MCF 10A (cell line): Measurements from ENCODE around the gene MAGEA9B. TPM values are rescaled to one million over a fixed set of nuclear protein-coding genes. Genes with fewer than 3 reads are reported as not detected.
"Not testable (repeated sequence)": the region's sequence is repeated elsewhere in the genome, so short reads cannot be mapped to it uniquely, and the experiment has no call there.

Experiments used
- BruUV-seq: library from RNA; stranded (reverse); fragments of 400-500 nt; replicated peaks from 2 replicates; lab custom pipeline; 2021; lab: Mats Ljungman, UMichigan
- CTCF ChIA-PET: fragments of 300-600 bp; sonication (Branson Sonifier 250); formaldehyde crosslinking; extraction: SDS; loops from one replicate; lab custom pipeline; 2021; ENCODE audit warnings: antibody characterized with exemption, inconsistent platforms; lab: Yijun Ruan, JAX
- POLR2A ChIA-PET: fragments of 300-600, 350-650 bp; sonication (Branson Sonifier 250); formaldehyde crosslinking; extraction: SDS; loops from one replicate; lab custom pipeline; 2020; ENCODE audit warnings: antibody characterized with exemption, inconsistent platforms; lab: Yijun Ruan, JAX
- DNase-seq: peaks from one replicate; pipeline ENCODE4 v3.0.0-alpha.2; 2018; ENCODE audit not compliant: unreplicated experiment
- H3K27ac Mint-ChIP-seq: one replicate; pipeline ENCODE4 v1.8.0; 2022; ENCODE audit warnings: mild to moderate bottlenecking, low read depth, mixed read lengths; ENCODE audit not compliant: unreplicated experiment
- H3K27me3 Mint-ChIP-seq: one replicate; pipeline ENCODE4 v1.8.0; 2022; ENCODE audit warnings: mixed read lengths; ENCODE audit not compliant: insufficient read depth, unreplicated experiment
- H3K36me3 Mint-ChIP-seq: one replicate; pipeline ENCODE4 v1.8.0; 2022; ENCODE audit warnings: mild to moderate bottlenecking, moderate library complexity, mixed read lengths; ENCODE audit not compliant: insufficient read depth, unreplicated experiment
- H3K4me1 Mint-ChIP-seq: one replicate; pipeline ENCODE4 v1.8.0; 2022; ENCODE audit warnings: mixed read lengths; ENCODE audit not compliant: insufficient read depth, unreplicated experiment
- H3K4me3 Mint-ChIP-seq: one replicate; pipeline ENCODE4 v1.8.0; 2022; ENCODE audit warnings: mild to moderate bottlenecking, moderate library complexity, mixed read lengths; ENCODE audit not compliant: unreplicated experiment
- H3K9me3 Mint-ChIP-seq: one replicate; pipeline ENCODE4 v1.8.0; 2022; ENCODE audit warnings: mixed read lengths; ENCODE audit not compliant: unreplicated experiment
- intact Hi-C: fragments of 100-400 bp; cut with micrococcal nuclease; formaldehyde crosslinking; loops from 2 replicates; pipeline ENCODE4 v1.14.1; 2022
- total RNA-seq: library from RNA; stranded (reverse); gene quantifications from 2 replicates; pipeline ENCODE4 v1.2.3, GENCODE V29; 2022
- TF ChIP-seq, protein P1 (sequence below): fragments of 200-600 bp; IDR thresholded peaks from one replicate; pipeline ENCODE4 v1.8.0; 2022; ENCODE audit warnings: antibody characterized with exemption, mild to moderate bottlenecking; ENCODE audit not compliant: unreplicated experiment

The MAGEA9B gene
- total RNA-seq, 1 experiment from 2014 or later: not detected

- CTCF ChIA-PET: no interaction called here
- Mint-ChIP-seq H3K9me3 (no peaks in the 10 kb centered on the region), H3K4me3 (no peak overlapping the region), H3K27me3 (no peaks in the 10 kb centered on the region), H3K36me3 (no peaks in the 10 kb centered on the region), H3K4me1 (no peaks in the 10 kb centered on the region), H3K27ac (no peak overlapping the region)
- no TSS peak for BruUV-seq
- TF ChIP-seq, protein P1, sequence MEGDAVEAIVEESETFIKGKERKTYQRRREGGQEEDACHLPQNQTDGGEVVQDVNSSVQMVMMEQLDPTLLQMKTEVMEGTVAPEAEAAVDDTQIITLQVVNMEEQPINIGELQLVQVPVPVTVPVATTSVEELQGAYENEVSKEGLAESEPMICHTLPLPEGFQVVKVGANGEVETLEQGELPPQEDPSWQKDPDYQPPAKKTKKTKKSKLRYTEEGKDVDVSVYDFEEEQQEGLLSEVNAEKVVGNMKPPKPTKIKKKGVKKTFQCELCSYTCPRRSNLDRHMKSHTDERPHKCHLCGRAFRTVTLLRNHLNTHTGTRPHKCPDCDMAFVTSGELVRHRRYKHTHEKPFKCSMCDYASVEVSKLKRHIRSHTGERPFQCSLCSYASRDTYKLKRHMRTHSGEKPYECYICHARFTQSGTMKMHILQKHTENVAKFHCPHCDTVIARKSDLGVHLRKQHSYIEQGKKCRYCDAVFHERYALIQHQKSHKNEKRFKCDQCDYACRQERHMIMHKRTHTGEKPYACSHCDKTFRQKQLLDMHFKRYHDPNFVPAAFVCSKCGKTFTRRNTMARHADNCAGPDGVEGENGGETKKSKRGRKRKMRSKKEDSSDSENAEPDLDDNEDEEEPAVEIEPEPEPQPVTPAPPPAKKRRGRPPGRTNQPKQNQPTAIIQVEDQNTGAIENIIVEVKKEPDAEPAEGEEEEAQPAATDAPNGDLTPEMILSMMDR: no peak
- POLR2A ChIA-PET: interaction anchor here (0.7 kb wide), 1 partner anchor 27 kb away, joined by 3 read pairs; the partner anchor contains the start of gene EOLA1
- intact Hi-C loops: no loop called here
- DNase-seq: no peak
These were observed 19.4 kb downstream of the MAGEA9B start for GRCh38 chrX:149567621-149568417.

- no TSS peak for BruUV-seq
- H3K4me3 Mint-ChIP-seq: no peak overlapping the region
These were observed 23.9 kb downstream of the MAGEA9B start for GRCh38 chrX:149563359-149563758.

DNA sequence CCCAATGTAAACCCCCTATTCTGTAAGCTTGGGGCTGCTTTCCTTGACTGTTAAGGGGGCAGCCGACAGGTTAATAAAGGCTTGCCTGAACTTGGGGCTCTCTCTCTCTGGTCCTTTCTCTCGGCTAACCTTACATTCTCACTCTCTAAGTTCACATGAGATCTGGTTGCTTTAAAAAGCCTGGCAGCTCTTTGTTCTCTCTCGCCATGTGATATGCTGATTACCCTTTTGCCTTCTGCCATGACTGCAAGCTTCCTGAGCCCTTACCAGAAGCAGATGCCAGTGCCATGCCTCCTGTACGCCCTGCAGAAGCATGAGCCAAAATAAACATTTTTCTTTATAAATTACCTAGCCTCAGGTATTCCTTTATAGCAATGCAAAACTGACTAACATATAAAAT, 32.0 kb downstream of the MAGEA9B start:
- H3K4me1 Mint-ChIP-seq, BruUV-seq, intact Hi-C loops: not testable (repeated sequence)

More at GRCh38 chrX:149563359-149563758, 23.9 kb downstream of the MAGEA9B start:
- intact Hi-C loops: no loop called here
- Mint-ChIP-seq H3K9me3 (no peaks in the 10 kb centered on the region), H3K27ac (no peak overlapping the region), H3K27me3 (no peaks in the 10 kb centered on the region), H3K36me3 (no peaks in the 10 kb centered on the region), H3K4me1 (no peaks in the 10 kb centered on the region)
- CTCF ChIA-PET: no interaction called here
- POLR2A ChIA-PET: no interaction called here
- DNase-seq: no peak
- TF ChIP-seq, protein P1: no peak

DNA sequence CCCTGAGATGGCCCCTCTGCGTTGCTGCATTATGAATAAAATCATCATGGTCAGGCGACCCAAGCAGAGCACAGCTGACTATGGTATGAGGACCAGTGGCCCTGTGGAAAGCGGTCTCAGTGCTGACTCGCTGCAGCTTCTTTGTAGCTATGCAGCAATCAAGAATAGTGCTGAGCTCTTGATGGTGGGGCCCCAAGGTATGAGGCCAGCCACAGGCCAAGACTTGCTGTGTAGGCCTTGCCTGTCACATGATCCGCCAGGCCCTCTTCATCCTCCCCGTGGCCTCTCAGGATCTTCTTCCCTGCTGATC, 35.4 kb downstream of the MAGEA9B start:
- POLR2A ChIA-PET, H3K36me3 Mint-ChIP-seq, H3K4me3 Mint-ChIP-seq, CTCF ChIA-PET, H3K9me3 Mint-ChIP-seq, H3K27me3 Mint-ChIP-seq, intact Hi-C loops, BruUV-seq, H3K4me1 Mint-ChIP-seq, DNase-seq, H3K27ac Mint-ChIP-seq: not testable (repeated sequence)

More for the DNA sequence above, 32.0 kb downstream of the MAGEA9B start:
- H3K9me3 Mint-ChIP-seq, H3K36me3 Mint-ChIP-seq, H3K27me3 Mint-ChIP-seq, H3K27ac Mint-ChIP-seq, DNase-seq, CTCF ChIA-PET, POLR2A ChIA-PET, H3K4me3 Mint-ChIP-seq: not testable (repeated sequence)

DNA sequence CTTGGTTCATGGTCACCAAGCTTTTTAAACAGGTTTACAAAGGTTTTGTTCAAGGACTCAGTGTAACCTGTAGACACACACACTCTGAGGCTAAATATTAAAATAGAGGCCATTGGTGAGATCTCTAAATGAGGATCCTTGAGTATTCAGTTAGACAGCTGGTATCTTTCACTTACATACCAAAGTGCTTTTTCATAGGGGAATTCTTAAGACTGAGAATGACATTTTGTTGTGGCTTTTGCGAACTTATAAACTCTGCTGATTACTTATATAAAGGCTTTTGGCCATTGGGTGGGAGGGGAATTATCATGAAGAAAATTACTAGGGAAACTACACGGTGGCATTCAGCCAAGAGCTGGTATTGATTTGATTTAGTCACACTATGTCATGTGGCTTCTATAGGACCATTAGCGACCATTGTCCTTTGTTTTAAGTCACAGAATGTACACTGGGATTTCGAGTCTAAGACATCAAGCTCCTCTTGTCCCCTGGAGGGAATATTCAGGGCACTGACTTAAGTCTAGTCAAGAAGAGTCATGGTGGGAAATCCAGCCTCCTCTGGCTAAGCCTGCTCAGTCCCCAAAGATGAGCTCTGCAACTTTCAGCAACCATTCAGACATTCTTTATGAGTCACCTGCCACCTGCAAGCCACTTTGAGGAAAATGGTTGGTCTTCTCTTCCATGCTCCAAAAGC, 35.9 kb downstream of the MAGEA9B start:
- CTCF ChIA-PET, intact Hi-C loops, BruUV-seq, H3K36me3 Mint-ChIP-seq, H3K27ac Mint-ChIP-seq, DNase-seq, H3K9me3 Mint-ChIP-seq, H3K27me3 Mint-ChIP-seq, POLR2A ChIA-PET, H3K4me3 Mint-ChIP-seq, H3K4me1 Mint-ChIP-seq: not testable (repeated sequence)

DNA sequence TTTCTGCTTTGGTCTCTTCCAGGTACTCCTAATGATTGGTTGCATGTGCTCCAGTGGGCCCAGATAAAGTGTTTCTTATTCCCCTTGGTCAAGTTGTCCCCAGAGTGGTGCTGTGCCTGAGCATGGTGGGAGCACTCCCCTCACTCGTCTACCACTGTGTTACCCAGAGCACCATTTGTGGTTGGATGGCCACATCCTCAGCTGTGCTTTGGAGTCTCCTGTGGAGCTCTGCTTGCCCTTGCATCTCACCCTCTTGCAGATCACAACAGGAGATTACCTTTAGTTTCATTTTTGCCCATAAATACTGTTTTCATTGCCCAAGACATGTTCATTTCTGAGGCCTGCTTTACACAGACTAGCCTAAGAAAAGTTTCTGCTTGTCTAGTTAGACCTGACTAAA, 36.8 kb downstream of the MAGEA9B start:
- BruUV-seq, POLR2A ChIA-PET, CTCF ChIA-PET, DNase-seq, intact Hi-C loops, H3K27me3 Mint-ChIP-seq, H3K4me3 Mint-ChIP-seq, H3K36me3 Mint-ChIP-seq, H3K9me3 Mint-ChIP-seq, H3K4me1 Mint-ChIP-seq, H3K27ac Mint-ChIP-seq: not testable (repeated sequence)

DNA sequence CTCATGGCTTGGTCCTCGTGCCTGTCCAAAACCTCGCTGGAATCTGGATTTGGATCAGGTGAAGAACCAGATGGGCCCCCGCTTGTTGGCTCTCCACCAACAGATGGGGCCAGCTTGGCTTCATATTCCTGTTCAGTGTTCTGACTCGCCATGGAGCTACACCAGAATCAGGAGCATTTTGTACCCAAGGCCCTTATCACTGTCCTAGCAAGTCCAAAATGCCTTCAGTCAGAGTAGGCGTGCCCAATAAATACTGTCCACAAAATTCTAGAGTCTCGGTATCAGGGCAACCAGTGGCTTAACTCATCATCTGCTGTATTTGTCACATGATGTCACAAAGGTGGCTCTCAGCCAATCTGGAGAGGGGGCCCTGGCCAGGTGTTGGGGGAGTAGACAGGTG, 37.6 kb downstream of the MAGEA9B start, which contains the start of gene HSFX3:
HSFX3 (minus strand) TSS at position 224 of the 400 bp plus-strand sequence; CDS start at position 152, 72 bp downstream.
- intact Hi-C loops, CTCF ChIA-PET, H3K36me3 Mint-ChIP-seq, DNase-seq, H3K4me3 Mint-ChIP-seq, H3K27me3 Mint-ChIP-seq, POLR2A ChIA-PET, BruUV-seq, H3K9me3 Mint-ChIP-seq, H3K4me1 Mint-ChIP-seq, H3K27ac Mint-ChIP-seq: not testable (repeated sequence)
